AG09309 (cell line): ENCODE data around the gene RAB40B.

Source experiments
- DNase-seq: peaks from one replicate; pipeline ENCODE4 v3.0.0-alpha.2; 2010; ENCODE audit warnings: low read depth
- H3K4me3 ChIP-seq: 2 replicates; pipeline ENCODE4 v1.5.1; 2011; ENCODE audit warnings: mild to moderate bottlenecking, low read depth, low read length, moderate library complexity; ENCODE audit not compliant: control insufficient read depth
- CTCF ChIP-seq: IDR thresholded peaks from 2 replicates; pipeline ENCODE4 v1.5.1; 2011; ENCODE audit warnings: mild to moderate bottlenecking, low read depth, low read length, inconsistent platforms; ENCODE audit not compliant: insufficient read depth, control insufficient read depth; ENCODE audit errors: missing control alignments

RAB40B gene

GRCh38 chr17:82696259-82696658, 2.2 kb downstream of the RAB40B start:
- H3K4me3 ChIP-seq: no peak overlapping the region
- no peak for DNase-seq
- TF ChIP-seq CTCF: no peak

GRCh38 chr17:82694647-82695046, 3.9 kb downstream of the RAB40B start:
- DNase-seq: no peak
- H3K4me3 ChIP-seq: no peak overlapping the region
- TF ChIP-seq CTCF: no peak

- no peak for TF ChIP-seq CTCF
- no peak overlapping the region for H3K4me3 ChIP-seq
Observed at GRCh38 chr17:82693168-82693867, 5.2 kb downstream of the RAB40B start.

GRCh38 chr17:82692268-82692667, 6.2 kb downstream of the RAB40B start:
- TF ChIP-seq CTCF: no peak
- no peak for DNase-seq
- no peak overlapping the region for H3K4me3 ChIP-seq

More at GRCh38 chr17:82693168-82693867, 5.2 kb downstream of the RAB40B start:
- DNase-seq: no peak

- no peak overlapping the region for H3K4me3 ChIP-seq
- DNase-seq: no peak
- no peak for TF ChIP-seq CTCF
Observed at GRCh38 chr17:82691714-82692113, 6.8 kb downstream of the RAB40B start.

- no peak for TF ChIP-seq CTCF
- DNase-seq: no peak
- H3K4me3 ChIP-seq: no peak overlapping the region
Observed at GRCh38 chr17:82690786-82691489, 7.6 kb downstream of the RAB40B start.
